ENCODE results near the gene KLC1. TPM values are rescaled to one million over a fixed set of nuclear protein-coding genes. Genes with fewer than 3 reads are reported as not detected.

Gene KLC1
- total RNA-seq (ENCODE audit: low replicate concordance): 225 and 262 TPM in 2 replicates

GRCh38 chr14:103628684-103629502 lies at the start of gene KLC1:
Gene KLC1, plus strand, starts transcription at chr14:103629211. Its CDS starts 25,354 bp downstream, at chr14:103654565.

GRCh38 chr14:103715052-103716000 lies 86.3 kb downstream of the KLC1 start, which contains the start of the genes XRCC3 and ZFYVE21:
Gene XRCC3, minus strand, starts transcription at chr14:103715451. Its CDS starts 4,364 bp downstream, at chr14:103711087.
Gene ZFYVE21, plus strand, starts transcription at chr14:103715810. Its CDS starts 32 bp downstream, at chr14:103715842.

Other genes starting within 250 kb of the KLC1 start
- 69.1 and 69.4 TPM in 2 replicates for gene MARK3, start 243.8 kb upstream of the KLC1 start, total RNA-seq (ENCODE audit: low replicate concordance)
- gene CKB, start 106.4 kb upstream of the KLC1 start, total RNA-seq (ENCODE audit: low replicate concordance): 12.8 and 48.9 TPM in 2 replicates
- 6.5 and 8.5 TPM in 2 replicates for gene TRMT61A, start 100.0 kb upstream of the KLC1 start, total RNA-seq (ENCODE audit: low replicate concordance)
- 14.3 and 21.0 TPM in 2 replicates for gene BAG5, start 66.6 kb upstream of the KLC1 start, total RNA-seq (ENCODE audit: low replicate concordance)
- gene COA8, start 66.3 kb upstream of the KLC1 start, total RNA-seq (ENCODE audit: low replicate concordance): 2.8 and 16.3 TPM in 2 replicates
- 2.0 and 5.0 TPM in 2 replicates for gene XRCC3, start 86.2 kb downstream of the KLC1 start, total RNA-seq (ENCODE audit: low replicate concordance)
- 51.8 and 68.8 TPM in 2 replicates for gene ZFYVE21, start 86.6 kb downstream of the KLC1 start, total RNA-seq (ENCODE audit: low replicate concordance)
- 2.0 and 3.5 TPM in 2 replicates for gene PPP1R13B, start 218.4 kb downstream of the KLC1 start, total RNA-seq (ENCODE audit: low replicate concordance)